Measurements from ENCODE around the gene OR6S1.

Gene OR6S1, protein sequence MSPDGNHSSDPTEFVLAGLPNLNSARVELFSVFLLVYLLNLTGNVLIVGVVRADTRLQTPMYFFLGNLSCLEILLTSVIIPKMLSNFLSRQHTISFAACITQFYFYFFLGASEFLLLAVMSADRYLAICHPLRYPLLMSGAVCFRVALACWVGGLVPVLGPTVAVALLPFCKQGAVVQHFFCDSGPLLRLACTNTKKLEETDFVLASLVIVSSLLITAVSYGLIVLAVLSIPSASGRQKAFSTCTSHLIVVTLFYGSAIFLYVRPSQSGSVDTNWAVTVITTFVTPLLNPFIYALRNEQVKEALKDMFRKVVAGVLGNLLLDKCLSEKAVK

DNA sequence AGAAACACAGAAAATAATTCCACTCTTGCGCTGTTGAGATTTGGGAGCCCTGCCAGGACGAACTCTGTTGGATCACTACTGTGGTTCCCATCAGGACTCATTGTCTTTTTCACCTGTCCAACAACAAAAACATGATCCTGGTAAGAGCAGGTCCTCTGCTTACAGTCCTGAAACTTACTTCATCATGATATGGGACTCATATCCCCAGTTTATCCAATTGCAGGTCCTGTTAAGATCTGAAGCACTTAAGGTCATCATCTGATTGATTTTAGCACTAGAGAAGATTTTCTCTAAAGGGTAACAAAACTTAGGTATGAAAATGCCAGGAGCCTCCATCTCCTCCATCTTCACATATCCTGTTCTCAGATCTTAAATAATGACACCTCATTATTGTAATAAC lies at the start of gene OR6S1:
Gene OR6S1 (minus strand): TSS at position 101 of the 400 bp plus-strand sequence. CDS start 0 bp downstream, at position 101.
- DNase-seq: no peak

DNA sequence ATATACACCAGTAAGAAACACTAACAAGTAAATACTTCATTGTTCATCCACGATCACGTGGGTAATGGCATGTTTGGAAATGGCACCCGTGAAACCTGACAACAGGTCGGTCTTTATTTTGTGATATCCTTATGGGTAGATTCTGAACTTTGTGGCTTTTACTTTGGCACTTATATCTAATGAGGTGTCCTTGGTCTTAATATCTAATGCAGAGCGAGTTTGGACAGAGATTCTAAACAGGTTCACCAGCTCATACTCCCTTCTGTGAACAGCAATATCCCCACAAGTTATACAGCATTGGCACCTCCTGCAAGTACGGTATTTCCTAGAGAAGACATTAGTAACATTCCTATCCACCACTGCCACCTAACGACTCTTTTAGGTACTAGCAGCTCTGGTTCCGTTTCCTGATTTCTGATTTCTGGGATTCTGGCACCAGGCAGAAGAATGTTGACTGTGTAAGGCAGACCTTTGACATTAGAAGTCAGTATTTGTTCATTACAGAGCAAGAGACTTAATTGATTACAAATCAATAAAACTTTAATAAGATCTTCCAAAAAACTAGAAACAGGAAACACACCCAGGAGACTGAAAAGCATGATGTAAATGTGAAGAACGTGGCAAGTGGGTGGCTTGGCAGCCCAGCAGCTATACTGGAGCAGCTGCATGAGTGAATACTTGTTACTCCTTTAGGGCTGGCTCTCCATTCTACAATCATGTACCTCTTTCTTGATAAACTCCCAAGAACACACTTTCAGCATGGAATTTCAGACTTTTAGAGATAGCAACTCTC lies 49.6 kb upstream of the OR6S1 start:
- peak; percentile 73 for DNase-seq

DNA sequence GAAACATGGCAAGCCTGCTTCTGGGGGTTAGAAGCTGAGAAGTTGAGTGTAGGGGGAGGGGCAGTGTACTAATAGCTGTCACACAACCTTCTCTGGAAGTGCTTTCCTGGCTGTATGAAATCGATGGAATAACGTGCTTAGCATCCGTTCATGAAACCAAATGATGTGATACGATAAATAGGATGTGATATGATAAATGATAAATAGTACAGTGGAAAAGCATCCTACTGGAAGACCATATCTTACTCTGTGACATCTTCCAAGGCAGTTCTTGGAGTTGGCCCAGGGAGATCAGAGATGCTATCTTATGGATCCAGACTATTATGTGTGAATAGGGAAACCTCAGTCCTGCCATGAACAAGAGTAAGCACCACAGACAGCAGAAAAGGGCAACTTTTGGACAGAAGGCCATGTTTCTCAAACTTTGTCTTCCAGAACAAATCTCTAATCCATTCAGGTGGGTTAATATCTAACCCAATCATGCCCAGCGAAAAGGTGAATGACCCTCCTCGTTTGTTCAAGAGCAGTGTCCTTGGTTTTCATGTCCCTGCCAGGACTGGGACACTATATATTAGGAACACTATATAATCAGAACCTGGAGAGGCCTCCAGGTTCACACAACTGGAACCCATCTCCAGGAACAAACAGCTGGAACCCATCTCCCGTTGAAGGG lies 46.8 kb upstream of the OR6S1 start, which contains the start of gene ANG:
Gene ANG (plus strand): TSS at position 598 of the 673 bp plus-strand sequence. CDS start 4,801 bp downstream, outside the sequence.
- DNase-seq: no peak

DNA sequence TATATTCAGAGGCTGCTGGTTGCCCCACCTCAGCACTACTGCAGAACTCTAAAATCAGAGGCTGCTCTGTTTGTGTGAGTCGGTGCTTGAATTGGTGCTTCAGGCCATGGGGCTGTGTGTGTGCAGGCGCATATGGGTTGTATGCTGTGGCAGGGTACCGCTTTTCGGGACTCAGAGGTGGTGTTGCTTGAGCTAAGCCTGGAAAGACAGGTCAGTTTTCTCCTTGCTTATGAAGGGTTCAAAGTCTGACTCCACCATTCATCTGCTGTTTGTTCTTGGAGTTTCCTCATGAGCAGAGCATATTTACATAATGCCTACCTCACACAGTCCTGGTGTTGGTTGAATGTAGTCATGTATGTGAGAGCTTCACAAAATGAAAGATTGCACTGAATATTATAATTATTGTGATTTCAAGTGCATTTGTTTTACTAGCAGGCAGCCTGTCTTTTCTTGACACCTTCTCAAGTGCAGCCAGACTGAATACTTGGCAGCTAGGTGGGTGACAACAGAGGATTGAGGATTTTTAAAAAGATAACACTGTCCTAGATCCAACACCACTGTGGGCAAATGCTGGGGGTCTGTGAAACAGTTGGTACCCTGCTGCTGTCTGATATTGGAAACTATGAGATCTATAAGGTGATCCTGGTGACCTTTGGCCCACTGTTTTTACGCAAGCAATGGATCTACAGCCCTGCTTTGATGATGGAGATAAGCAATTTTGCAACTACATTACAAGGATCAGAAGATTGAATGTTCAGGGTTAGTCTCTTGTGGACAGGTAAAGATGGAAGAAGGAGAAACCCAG lies 46.1 kb upstream of the OR6S1 start:
- DNase-seq: no peak

DNA sequence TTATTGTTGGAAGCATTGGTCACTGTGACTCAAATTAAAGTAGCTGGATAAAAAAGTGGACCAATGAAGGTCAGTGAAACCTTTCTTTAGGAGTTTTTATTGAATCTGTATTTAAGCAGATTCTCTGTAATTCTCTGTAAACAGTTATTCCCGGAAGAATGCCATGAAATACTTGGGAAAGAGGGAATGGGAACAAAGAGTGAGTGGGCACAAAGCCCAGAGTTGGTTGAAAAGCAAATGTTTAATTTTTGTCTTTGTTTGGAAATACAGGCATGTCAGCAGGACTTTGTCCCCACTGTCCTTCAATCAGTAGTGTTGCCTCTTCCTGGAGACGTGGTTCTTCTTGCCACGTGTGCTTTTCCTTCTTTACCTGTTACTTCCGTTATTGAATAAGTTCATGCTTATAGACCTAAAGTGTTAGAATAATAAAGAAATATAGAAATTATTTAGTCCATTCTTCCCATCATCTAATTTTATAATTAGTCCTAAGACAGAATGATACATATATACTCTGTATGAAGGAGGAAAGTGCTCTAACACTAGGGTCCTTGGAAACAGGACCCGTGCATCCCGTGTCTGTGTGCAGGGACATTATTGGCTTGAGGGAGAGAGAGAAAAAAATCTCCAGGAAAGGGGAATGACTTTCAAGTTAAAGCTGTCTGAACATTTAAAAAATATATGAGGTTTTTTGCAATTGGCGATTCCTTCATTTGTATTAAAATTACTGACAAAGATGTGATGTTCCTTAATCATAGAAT lies 45.1 kb upstream of the OR6S1 start:
- DNase-seq: no peak

DNA sequence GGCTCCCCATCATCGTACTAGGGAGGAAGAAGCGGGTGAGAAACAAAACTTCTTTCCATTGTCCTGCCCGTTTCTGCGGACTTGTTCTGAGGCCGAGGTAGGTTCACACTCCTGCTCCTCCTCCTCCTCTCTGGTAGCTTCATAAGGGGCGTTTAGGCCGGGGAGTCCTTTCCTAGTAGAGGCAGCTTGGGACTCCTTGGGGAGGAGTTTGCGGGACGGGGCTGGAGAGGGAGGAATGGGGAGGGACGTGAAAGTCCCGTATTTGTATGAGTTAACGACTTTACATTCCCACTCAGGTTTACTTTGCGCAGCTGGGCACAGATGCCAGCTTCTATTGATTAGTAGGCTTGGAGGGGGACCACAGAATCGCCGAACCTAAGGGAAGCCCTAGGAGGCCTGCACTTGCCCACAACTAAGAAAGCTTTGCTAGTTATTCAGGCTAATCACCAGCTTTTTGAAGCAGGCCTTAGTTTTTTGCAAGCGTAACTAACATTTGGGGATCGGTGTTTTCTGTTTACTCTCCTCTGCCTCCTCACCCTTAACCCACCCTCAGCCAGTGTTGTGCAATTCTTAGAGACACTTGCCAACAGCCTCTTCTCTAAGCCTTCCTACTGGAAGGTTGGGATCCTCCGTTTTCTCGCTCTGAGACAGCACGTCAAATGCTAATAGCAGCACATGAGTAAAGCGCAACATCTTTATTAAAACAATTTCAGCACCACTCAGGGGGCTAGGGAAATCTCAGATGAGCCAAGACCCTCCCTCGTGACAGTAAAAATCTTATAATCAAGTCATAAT lies 43.4 kb upstream of the OR6S1 start:
- no peak for DNase-seq

DNA sequence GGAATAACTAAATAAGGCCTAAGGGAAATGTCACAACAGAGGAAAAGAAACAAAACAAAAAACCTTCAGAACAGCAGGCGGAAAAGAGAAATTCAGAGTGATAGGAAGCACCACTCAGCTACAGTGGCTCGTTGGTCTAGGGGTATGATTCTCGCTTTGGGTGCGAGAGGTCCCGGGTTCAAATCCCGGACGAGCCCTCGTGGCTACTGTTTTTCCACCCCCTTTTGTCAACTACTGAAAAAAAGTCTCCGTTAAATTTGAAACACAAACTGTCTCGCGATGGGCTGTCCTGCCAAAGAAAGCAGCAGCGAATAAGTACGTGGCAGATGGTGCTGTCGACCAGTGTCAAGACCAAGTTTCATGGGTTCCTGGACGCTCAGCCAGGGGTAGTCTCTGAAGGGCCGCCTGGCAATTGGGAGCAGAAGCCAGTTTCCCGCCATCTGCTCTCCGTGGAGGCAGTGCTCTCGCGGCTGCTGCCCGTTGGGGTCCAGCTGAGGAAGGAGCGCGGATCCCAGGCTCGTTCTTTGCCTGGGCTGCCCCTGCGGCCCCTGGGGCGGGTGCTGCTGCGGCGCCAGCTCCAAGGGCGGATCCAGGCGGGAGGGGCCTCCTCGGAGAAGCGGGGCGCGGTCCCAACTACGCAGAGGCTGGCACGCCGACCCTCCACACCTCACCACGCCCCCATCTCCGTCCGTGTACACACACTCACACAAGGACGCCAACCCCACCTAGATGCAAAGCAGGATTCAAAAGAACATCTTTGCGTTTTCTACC lies 42.6 kb upstream of the OR6S1 start, which contains the start of gene RNASE4:
Gene RNASE4 (plus strand): TSS at position 670 of the 771 bp plus-strand sequence. CDS start 14,812 bp downstream, outside the sequence.
- DNase-seq: peak; percentile 76

DNA sequence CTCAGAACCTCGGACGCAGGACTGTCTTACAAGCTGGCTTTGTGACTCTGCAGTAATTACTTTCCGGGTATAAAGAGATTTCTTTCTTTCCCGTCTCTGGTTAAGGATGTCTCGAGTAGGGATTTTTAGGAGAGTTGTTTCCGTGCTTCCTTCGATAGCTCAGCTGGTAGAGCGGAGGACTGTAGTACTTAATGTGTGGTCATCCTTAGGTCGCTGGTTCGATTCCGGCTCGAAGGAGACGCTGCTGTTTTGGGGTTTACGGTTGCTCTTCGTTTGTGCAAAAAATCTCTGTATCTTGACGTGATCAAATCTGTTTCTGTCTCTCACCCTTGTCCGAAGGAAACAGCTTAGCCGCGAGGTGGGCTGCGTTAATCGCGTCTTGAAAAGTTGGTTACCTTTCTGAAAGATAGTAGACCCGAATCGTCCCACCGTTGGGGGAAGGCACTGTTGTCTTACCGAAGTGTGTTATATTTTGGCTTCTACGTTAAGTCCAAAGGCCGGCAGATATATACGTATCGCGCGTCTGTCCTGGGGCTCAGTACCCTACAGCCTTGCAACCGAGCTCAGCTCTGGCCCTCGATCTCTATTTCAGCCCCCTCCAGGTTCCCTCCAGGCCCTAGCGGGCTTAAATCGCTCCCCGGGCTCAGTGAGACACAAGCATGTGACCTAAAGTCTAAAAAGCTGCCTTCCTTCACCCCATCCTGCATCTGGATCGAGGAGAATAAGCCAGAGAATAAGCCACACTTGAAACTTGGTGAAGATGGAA lies 41.8 kb upstream of the OR6S1 start:
- peak; percentile 74 for DNase-seq

DNA sequence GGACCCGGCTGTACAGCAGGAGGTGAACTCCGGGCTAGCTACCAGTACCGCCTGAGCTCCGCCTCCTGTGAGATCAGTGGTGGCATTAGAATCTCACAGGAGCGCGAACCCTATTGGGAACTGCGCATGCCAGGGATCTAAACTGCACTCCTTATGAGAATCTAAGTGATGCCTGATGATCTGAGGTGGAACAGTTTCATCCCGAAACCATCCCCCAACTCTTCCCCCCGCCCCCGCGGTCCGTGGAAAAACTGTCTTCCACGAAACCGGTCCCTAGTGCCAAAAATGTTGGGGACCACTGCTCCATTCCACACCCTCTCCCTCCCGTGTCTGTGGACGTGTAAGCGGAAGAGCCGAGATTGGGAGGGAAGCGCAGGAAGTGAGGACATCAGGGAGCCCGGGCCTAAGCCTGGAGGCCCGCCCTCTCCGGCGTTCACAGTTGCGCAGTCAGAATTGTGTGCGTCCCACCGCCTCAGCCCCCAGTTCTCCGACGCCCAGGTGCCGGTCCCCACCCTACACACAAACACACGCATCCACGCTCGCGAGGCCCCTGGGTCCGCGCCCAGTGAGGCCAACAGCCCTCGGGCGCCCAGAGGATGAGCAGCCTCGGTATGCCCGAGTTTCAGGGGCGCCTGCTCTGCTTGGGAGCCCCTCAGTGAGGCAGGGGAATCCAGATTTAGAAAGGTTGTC lies 41.1 kb upstream of the OR6S1 start:
- peak; percentile 99 for DNase-seq

DNA sequence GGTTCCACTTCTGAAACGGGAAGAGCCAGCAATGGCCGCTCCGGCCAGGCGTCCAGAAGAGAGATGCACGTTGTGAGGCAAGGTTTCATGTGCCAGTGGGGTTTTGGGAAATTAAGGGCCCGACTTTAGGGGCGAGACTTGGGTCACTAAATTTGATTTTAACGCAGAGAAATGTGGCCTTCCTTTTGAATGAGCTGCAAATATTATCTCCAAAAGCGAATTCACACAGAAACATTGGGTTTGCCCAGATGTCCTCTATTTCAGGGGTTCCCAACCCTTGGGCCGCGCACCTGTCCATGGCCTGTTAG lies 40.6 kb upstream of the OR6S1 start:
- no peak for DNase-seq

DNA sequence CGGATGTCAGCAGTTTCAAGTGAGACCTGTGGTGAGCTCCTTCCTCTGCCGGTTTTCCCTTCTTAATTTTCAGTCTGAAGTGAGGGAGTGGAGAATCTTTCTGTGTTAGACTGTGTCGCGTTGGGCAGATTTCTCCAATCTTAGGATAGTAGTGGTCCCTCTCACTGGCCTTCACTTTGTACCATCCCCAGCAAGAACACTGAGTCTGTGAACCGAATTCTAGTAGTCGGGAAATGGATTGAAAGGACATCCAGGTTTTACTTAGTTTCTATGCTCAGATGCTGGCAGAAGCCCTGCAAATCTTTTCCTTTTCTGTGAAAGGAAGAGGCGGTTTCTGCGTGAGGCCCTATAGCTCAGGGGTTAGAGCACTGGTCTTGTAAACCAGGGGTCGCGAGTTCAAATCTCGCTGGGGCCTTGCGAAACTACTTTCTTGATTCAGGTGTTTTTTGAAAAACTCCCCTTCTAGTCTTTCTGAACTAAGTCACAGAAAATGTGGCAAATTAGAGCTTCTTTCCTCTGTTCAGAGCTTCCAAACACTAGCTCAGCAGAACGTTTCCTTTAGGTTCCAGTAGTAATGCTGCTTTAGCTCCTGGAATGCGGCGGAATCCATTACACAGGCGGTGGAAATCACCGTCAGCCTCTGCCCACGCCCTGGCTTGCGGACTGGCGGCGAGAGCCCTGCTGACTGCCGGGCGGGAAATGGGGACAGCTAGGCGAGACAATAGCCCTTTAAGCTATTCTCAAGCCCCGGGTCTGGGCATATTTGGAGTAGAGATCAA lies 40.0 kb upstream of the OR6S1 start:
- DNase-seq: peak; percentile 53

DNA sequence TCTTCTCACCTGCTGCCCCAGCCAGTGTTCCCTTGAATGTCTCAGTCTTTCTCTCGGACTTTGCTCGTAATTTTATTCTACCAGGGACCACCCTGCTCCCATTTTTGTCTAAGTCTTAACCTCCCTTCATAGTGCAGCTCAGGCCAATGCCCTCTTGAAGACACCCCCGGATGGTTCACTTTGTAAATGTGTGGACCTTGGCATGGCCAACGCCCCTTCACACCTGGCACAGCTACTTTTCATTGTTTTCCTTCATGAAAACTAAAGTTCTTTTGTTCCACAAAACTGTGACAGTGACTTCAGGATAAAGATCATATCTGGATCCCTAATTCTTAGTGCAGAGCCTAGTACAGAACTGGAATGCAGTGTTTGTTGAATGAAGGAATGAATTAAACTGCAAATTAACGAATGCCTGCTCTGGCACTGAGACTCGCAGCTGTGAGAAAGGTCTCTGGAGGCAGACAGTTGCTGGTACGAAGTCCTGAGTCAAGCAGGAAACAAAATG lies 39.4 kb upstream of the OR6S1 start:
- DNase-seq: no peak

DNA sequence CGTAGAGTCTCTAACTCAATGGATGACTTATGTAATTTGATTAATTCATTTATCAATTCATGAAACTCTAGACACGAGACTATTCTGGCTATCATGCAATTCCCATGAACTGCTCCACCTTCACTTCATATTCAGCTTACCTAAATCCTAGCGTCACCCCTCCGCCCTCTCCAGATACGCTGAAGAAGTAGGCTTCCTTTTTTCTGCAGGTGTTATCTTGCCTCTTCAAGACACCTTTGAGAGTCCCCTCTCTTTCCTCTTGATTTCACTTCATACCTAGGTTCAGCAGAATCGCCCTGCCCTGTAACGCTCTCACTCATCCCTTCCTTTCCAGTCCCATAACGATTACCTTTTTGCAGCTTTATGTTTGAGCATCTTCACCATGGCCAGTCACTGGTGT lies 38.9 kb upstream of the OR6S1 start:
- DNase-seq: no peak

DNA sequence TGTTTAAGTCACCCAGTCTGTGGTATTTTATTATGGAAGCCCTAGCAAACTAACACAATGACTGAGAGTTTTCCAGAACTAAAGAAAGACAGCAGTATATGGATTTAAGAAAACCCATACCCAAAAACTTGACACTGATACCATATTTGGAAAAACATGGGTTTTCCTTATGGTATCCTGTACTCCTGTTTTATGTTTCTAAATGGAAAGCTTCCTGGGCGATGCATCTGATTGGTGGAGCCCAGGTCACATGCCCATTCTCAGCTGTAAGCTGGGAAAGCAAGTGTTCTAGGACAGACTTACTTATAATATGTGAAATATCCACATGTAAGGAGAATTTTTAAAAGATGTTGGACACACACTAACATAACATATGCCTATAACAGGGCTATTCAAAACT lies 38.4 kb upstream of the OR6S1 start:
- no peak for DNase-seq

DNA sequence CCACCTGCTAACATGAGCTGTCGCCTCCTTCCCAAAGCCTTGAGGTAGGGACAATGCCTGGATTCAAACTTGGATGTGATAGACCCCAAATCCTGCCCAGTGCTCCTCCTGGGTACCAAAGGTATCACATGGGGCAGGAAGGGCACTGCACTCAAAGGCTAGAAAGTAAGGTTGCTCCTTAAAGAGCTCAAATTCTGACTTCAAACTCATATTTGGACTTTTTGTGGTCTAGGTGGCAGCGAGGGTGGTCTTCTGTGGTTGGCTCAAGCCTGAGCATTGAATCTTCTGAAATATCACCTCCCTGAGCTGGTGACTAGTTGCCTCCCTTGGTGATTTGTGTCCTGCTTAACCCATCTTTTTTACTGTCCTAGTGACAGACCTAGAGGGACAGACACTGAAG lies 34.6 kb upstream of the OR6S1 start:
- DNase-seq: no peak

DNA sequence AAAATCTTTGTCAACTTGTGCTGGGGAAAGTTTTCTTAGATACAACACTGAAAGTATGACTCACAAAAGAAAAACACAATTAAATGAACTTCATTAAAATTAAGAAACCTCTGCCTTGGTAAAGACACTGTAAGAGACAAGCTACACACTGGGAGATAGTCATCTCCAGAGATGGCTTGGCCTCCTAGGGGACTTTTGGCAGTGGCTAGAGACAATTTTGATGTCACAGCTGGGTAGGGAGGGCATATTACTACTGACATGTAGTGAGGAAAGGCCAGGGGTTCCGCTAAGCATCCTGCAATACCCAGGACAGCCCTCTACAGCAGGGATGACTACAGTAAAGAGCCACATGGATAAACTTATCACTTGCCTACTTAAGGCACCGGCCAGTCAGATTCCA lies 34.2 kb upstream of the OR6S1 start:
- no peak for DNase-seq

DNA sequence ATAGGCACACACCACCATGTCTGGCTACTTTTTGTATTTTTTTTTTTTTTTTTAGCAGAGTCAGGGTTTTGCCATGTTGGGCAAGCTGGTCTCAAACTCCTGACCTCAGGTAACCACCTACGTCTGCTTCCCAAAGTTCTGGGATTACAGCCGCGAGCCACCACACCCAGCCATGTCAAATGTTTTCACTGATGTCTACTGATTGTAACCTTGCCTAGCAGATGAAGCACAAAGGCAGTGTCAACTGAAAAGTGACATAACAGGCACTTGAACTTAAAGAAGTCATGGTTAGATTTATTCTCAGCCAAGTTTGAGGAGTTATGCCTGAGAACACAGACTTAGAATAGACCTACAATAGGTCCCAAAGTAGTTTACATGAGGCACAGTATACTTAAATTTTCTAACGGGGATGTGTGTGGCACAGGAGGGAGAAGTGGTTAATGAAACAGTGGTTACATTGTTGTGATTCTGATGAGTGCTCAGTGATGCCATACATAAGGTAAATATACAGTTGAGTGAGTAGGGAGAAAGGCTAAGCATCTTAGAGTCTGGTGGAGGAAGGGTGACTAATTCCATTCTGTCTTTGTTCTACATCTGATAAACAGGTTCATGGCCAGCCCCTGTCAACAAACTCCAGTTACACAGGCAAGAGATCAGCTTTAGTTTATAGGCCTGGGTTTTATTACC lies 30.2 kb upstream of the OR6S1 start:
- DNase-seq: no peak
